A673 (cell line): Measurements from ENCODE around the gene RARRES2.

ENCODE experiments used
- CTCF ChIP-seq: fragments of 300-800, 200-600 bp; sonication (generic); conservative IDR thresholded peaks from 2 replicates; pipeline ENCODE4 v1.5.1; 2017; ENCODE audit warnings: low read depth, mild to moderate bottlenecking, antibody characterized with exemption, low read length, moderate library complexity, mixed read lengths
- EZH2 ChIP-seq: fragments of 200-600 bp; sonication (generic); IDR thresholded peaks from 2 replicates; pipeline ENCODE4 v1.6.1; 2017; ENCODE audit warnings: borderline replicate concordance, low read depth, mild to moderate bottlenecking, mixed read lengths, antibody characterized with exemption, low read length; ENCODE audit not compliant: poor library complexity, severe bottlenecking

- TF ChIP-seq CTCF, result no peak
- no peak for TF ChIP-seq EZH2
Measured at GRCh38 chr7:150358433-150358832, 17.0 kb upstream of the RARRES2 start.
